DND-41 (cell line): Measurements from ENCODE around the gene EYA4.

Source experiments
- ATAC-seq: fragments of 200-7000 bp; cut with Tn5 transposase; 3 replicates; pipeline ENCODE4 v1.9.1; 2021; ENCODE audit warnings: low read depth; ENCODE audit not compliant: insufficient read depth
- DNase-seq: peaks from one replicate; pipeline ENCODE4 v3.0.0-alpha.2; 2020
- H2AFZ ChIP-seq: 2 replicates; pipeline ENCODE4 v1.6.0; 2012; ENCODE audit warnings: low read depth, low read length
- H3K27ac ChIP-seq: 2 replicates; pipeline ENCODE4 v1.5.1; 2012; ENCODE audit warnings: low read length, inconsistent platforms
- H3K27me3 ChIP-seq: fragments of 200-600 bp; sonication (generic); 2 replicates; pipeline ENCODE4 v1.6.0; 2012; ENCODE audit warnings: low read length, mild to moderate bottlenecking, inconsistent platforms; ENCODE audit not compliant: insufficient read depth, poor library complexity
- H3K36me3 ChIP-seq: 2 replicates; pipeline ENCODE4 v1.5.1; 2012; ENCODE audit warnings: low read length, inconsistent platforms; ENCODE audit not compliant: insufficient read depth
- H3K4me1 ChIP-seq: 2 replicates; pipeline ENCODE4 v1.5.1; 2012; ENCODE audit warnings: mild to moderate bottlenecking, low read length; ENCODE audit not compliant: insufficient read depth
- H3K4me2 ChIP-seq: 2 replicates; pipeline ENCODE4 v1.6.0; 2012; ENCODE audit warnings: mild to moderate bottlenecking, moderate library complexity, low read length, inconsistent platforms; ENCODE audit not compliant: insufficient read depth
- H3K4me3 ChIP-seq, 2 experiments: fragments of 200-600 bp in 1 of 2; shearing (Covaris generic) in 1 of 2; 2 replicates each; pipeline ENCODE4 v1.5.1; 2012 to 2016; ENCODE audit warnings: inconsistent platforms in 2 of 2, low read length in 2 of 2, mild to moderate bottlenecking in 2 of 2, low read depth in 1 of 2, moderate library complexity in 1 of 2
- H3K79me2 ChIP-seq: 2 replicates; pipeline ENCODE4 v1.6.0; 2012; ENCODE audit warnings: low read length, inconsistent platforms; ENCODE audit not compliant: insufficient read depth
- H3K9ac ChIP-seq: 2 replicates; pipeline ENCODE4 v1.6.0; 2012; ENCODE audit warnings: low read depth, mild to moderate bottlenecking, inconsistent platforms, low read length, moderate library complexity
- H3K9me3 ChIP-seq: 2 replicates; pipeline ENCODE4 v1.5.1; 2012; ENCODE audit warnings: low read length, moderate library complexity, mild to moderate bottlenecking, inconsistent platforms; ENCODE audit not compliant: insufficient read depth, severe bottlenecking
- H4K20me1 ChIP-seq: 2 replicates; pipeline ENCODE4 v1.6.0; 2012; ENCODE audit warnings: low read length; ENCODE audit not compliant: insufficient read depth
- EZH2 ChIP-seq: IDR thresholded peaks from 3 replicates; pipeline ENCODE4 v1.6.1; 2012; ENCODE audit warnings: borderline replicate concordance, low read depth, mild to moderate bottlenecking, moderate library complexity, low read length, inconsistent platforms; ENCODE audit not compliant: severe bottlenecking
- TF ChIP-seq, protein P1 (sequence below): IDR thresholded peaks from 2 replicates; pipeline ENCODE4 v1.5.1; 2012; ENCODE audit warnings: borderline replicate concordance, low read length, moderate library complexity, mild to moderate bottlenecking; ENCODE audit not compliant: poor library complexity, severe bottlenecking; ENCODE audit errors: extremely low read depth

The EYA4 gene

DNA sequence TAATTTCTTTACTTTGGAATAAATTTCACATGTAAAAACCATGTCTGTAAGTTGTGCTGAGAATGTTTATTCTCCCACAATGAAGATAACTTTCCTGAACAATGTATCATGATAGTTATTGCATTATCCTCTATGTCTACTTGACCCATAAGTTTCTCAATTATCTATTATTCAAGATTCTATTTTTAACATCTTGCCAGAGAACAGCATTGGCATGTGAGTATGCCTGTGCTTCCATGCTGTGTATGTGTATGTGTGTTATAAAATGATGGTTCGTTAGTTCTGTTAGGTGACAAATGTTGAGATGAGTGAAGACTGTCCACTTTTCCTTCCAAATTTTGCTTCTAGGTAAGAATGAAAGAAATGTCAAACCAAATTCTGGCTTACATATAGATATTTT lies 111.9 kb downstream of the EYA4 start:
- Histone ChIP-seq H3K9me3 (no peaks in the 10 kb centered on the region), H3K27me3 (no peaks in the 10 kb centered on the region), H3K4me3 (no peak overlapping the region), H3K4me2 (no peak overlapping the region), H4K20me1 (no peaks in the 10 kb centered on the region), H3K27ac (no peak overlapping the region), H3K36me3 (no peaks in the 10 kb centered on the region), H3K9ac (no peak overlapping the region), H2AFZ (no peak overlapping the region), H3K4me1 (peaks cover 17% of the 10 kb centered on the region), H3K79me2 (no peaks in the 10 kb centered on the region)
- no peak for ATAC-seq
- TF ChIP-seq EZH2 = no peak
- TF ChIP-seq, protein P1, sequence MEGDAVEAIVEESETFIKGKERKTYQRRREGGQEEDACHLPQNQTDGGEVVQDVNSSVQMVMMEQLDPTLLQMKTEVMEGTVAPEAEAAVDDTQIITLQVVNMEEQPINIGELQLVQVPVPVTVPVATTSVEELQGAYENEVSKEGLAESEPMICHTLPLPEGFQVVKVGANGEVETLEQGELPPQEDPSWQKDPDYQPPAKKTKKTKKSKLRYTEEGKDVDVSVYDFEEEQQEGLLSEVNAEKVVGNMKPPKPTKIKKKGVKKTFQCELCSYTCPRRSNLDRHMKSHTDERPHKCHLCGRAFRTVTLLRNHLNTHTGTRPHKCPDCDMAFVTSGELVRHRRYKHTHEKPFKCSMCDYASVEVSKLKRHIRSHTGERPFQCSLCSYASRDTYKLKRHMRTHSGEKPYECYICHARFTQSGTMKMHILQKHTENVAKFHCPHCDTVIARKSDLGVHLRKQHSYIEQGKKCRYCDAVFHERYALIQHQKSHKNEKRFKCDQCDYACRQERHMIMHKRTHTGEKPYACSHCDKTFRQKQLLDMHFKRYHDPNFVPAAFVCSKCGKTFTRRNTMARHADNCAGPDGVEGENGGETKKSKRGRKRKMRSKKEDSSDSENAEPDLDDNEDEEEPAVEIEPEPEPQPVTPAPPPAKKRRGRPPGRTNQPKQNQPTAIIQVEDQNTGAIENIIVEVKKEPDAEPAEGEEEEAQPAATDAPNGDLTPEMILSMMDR = no peak
- no peak for DNase-seq

DNA sequence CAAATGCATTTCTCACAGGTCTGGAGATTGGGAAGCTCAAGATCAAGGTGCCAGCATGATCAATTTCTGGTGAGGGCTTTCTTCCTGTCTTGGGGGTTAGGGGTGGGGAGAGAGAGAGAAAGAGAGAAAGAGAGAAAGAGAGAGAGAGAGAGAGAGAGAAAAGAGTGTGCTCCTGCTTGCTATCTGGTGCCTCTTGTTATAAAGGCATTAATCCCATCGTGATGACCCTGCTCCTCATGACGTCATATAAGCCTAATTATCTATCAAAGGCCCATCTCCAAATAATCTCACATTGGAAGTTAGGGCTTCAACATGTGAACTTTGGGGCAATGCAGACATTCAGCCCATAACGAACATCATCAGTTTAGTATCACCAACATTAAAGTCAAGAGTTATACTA lies 114.8 kb downstream of the EYA4 start:
- Histone ChIP-seq H3K9ac (no peak overlapping the region), H3K9me3 (no peaks in the 10 kb centered on the region), H3K4me2 (no peak overlapping the region), H2AFZ (no peak overlapping the region), H3K36me3 (no peaks in the 10 kb centered on the region), H3K79me2 (no peaks in the 10 kb centered on the region), H3K4me3 (no peak overlapping the region), H3K4me1 (no peaks in the 10 kb centered on the region), H4K20me1 (no peaks in the 10 kb centered on the region), H3K27me3 (no peaks in the 10 kb centered on the region), H3K27ac (no peak overlapping the region)
- no peak for ATAC-seq
- TF ChIP-seq EZH2 = no peak
- TF ChIP-seq, protein P1 = no peak
- no peak for DNase-seq

DNA sequence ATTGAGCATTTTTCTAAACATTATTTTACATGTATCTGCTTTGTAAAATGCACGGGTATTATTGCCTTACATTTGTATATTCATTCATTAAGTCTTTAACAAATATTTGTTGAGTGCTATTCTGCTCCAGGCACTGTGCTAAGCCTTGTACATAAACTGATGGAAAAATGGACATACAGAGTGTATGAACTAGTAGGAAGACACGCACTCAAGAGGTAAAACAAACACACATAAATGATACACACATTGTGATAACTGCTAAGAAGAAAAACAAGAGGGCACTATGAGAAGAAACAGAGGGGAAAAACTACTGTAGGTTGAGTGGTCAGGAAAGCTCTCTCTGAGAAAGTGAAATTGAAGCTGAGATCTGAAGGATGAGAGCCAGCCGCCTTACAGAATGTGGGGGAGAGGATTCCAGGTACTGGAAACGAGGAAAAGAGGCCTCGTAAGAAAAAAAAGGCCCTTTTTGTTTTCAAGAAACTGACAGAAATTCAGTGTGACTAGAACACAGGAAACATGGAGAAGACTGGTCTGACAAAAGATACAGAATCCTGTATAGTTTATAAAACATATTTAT lies 117.5 kb downstream of the EYA4 start:
- no peak overlapping the region for H3K27ac ChIP-seq
- TF ChIP-seq, protein P1 = no peak
- TF ChIP-seq EZH2 = no peak
- H4K20me1 ChIP-seq = no peaks in the 10 kb centered on the region
- H3K36me3 ChIP-seq = no peaks in the 10 kb centered on the region
- no peak overlapping the region for H2AFZ ChIP-seq
- no peak for DNase-seq
- H3K27me3 ChIP-seq = no peaks in the 10 kb centered on the region
- ATAC-seq = no peak
- H3K9me3 ChIP-seq = no peaks in the 10 kb centered on the region
- H3K4me2 ChIP-seq = no peak overlapping the region
- H3K79me2 ChIP-seq = no peaks in the 10 kb centered on the region
- H3K4me3 ChIP-seq = no peak overlapping the region
- no peak overlapping the region for H3K9ac ChIP-seq
- H3K4me1 ChIP-seq = no peaks in the 10 kb centered on the region

DNA sequence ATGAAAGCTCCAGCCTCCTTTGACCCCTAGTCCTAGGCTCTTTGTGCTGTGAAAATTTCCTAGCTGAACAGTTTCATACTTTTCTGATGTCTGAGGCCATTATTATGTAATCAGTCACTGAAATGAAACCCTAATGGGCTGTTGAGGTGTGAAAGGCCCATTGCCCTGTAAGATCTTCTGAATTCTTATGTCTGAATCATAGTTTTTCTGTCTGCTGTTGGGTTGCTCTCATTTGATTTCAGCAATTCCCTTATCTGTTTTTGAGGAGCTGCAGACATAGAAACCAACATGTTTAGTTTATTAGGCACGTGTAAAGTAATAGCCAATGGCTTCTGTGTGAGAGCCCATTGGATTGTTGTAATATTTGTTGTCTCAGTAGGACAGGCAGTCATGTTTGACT lies 118.1 kb downstream of the EYA4 start:
- H3K4me2 ChIP-seq = no peak overlapping the region
- H3K9me3 ChIP-seq = no peaks in the 10 kb centered on the region
- no peaks in the 10 kb centered on the region for H3K4me1 ChIP-seq
- no peaks in the 10 kb centered on the region for H3K79me2 ChIP-seq
- H3K27me3 ChIP-seq = no peaks in the 10 kb centered on the region
- H3K27ac ChIP-seq = no peak overlapping the region
- H2AFZ ChIP-seq = no peak overlapping the region
- no peaks in the 10 kb centered on the region for H4K20me1 ChIP-seq
- ATAC-seq = no peak
- H3K4me3 ChIP-seq = no peak overlapping the region
- H3K9ac ChIP-seq = no peak overlapping the region
- TF ChIP-seq, protein P1 = no peak
- TF ChIP-seq EZH2 = no peak
- DNase-seq = no peak
- H3K36me3 ChIP-seq = no peaks in the 10 kb centered on the region
